Tibial nerve (tissue), 4 donors: ENCODE measurements around the gene PMAIP1. TPM values are rescaled to one million over a fixed set of nuclear protein-coding genes. Genes with fewer than 3 reads are reported as not detected.
"Not testable (repeated sequence)": the region's sequence is repeated elsewhere in the genome, so short reads cannot be mapped to it uniquely, and the experiment has no call there.

Experiments used
- DNase-seq, 2 donors: peaks; one replicate each; pipeline ENCODE4 v3.0.0-alpha.2; 2019; ENCODE audit warnings: low spot score in 2 of 2
- H3K27ac ChIP-seq, 4 donors: fragments of 200-600 bp; sonication (generic) in 3 of 4; one replicate each; pipeline ENCODE4 v1.5.1; 2017 to 2019; ENCODE audit warnings: mild to moderate bottlenecking in 1 of 4
- H3K27me3 ChIP-seq, 2 donors: fragments of 200-600 bp; sonication (generic) in 1 of 2; one replicate each; pipeline versions ENCODE4 v1.5.1 to v1.6.0; 2017 to 2019
- H3K36me3 ChIP-seq, 3 donors: fragments of 200-600 bp; sonication (generic); one replicate each; pipeline ENCODE4 v1.5.1; 2018 to 2019
- H3K4me1 ChIP-seq, 4 donors: fragments of 200-600 bp; sonication (generic) in 3 of 4; one replicate each; pipeline ENCODE4 v1.5.1; 2017 to 2019
- H3K4me3 ChIP-seq, 4 donors: fragments of 200-600 bp; sonication (generic) in 3 of 4; one replicate each; pipeline ENCODE4 v1.5.1; 2017 to 2019; ENCODE audit warnings: mild to moderate bottlenecking in 1 of 4, moderate library complexity in 1 of 4
- H3K9me3 ChIP-seq, 4 donors: fragments of 200-600 bp; sonication (generic) in 3 of 4; one replicate each; pipeline ENCODE4 v1.5.1; 2017 to 2019
- EP300 ChIP-seq, 2 donors: sonication (generic); formaldehyde crosslinking; IDR thresholded peaks; one replicate each; pipeline ENCODE4 v1.6.1; 2017; ENCODE audit warnings: antibody characterized with exemption in 2 of 2, mild to moderate bottlenecking in 1 of 2
- POLR2A ChIP-seq, 2 donors: fragments of 450-650 bp; IDR thresholded peaks; one replicate each; pipeline ENCODE4 v1.6.1; 2017; ENCODE audit warnings: antibody characterized with exemption in 2 of 2, mild to moderate bottlenecking in 2 of 2, moderate library complexity in 2 of 2
- WGBS, 2 donors: methylation state at CpG; one replicate each; pipeline ENCODE4 v1.1.5; 2018; 5-methylcytosine and 5-hydroxymethylcytosine counted together
- total RNA-seq, 4 donors: library from RNA; depleted of rRNA; stranded (reverse); fragments of >200 nt; gene quantifications; one replicate each; pipeline ENCODE4 v1.1.0, GENCODE V29; 2016
- TF ChIP-seq, protein P1 (sequence below), 5 experiments: fragments of 200-600 bp in 3 of 5; fragments of 450-650 bp in 2 of 5; sonication (generic) in 3 of 5; IDR thresholded peaks; one replicate each; pipeline ENCODE4 v1.5.1; 2016 to 2019; ENCODE audit warnings: antibody characterized with exemption in 5 of 5, mild to moderate bottlenecking in 3 of 5, moderate library complexity in 2 of 5

The PMAIP1 gene
- total RNA-seq, 4 donors from 2014 or later = 0.22 to 0.98 TPM; not detected in 2

DNA sequence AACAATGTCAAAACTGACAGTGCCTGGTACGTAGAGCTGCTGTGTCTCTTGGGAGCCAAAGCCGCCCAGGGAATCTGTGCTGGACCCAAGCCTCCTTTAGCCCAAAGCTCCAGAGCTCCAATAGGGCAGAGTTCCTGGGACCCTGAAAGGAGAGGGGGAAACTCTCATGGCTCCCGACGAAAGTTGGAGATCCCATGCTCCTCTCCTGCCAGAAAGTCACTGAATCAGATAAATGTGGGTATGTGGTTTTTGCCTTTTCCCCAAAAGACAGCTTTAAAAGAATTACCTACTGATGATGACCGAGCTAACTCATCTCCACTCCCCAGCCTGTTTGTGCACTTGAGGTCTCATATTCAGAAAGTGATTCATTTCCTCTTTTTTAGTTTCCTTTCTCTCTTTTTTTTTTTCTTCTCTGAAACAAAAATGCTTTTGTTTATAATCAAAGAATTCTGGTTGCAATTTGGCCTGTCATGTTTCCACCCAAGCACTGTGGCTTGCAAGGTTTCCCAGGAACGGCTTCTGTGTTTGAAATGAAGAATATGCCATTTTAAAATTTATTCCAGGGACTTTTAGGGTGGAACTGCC, 14.1 kb upstream of the PMAIP1 start:
- Histone ChIP-seq H3K4me1 (peaks cover 0 to 26% (median 7%) of the 10 kb centered on the region in 4 donors), H3K27ac (no peak overlapping the region), H3K9me3 (no peaks in the 10 kb centered on the region), H3K36me3 (no peaks in the 10 kb centered on the region), H3K27me3 (no peaks in the 10 kb centered on the region), H3K4me3 (no peak overlapping the region)
- TF ChIP-seq, protein P1, sequence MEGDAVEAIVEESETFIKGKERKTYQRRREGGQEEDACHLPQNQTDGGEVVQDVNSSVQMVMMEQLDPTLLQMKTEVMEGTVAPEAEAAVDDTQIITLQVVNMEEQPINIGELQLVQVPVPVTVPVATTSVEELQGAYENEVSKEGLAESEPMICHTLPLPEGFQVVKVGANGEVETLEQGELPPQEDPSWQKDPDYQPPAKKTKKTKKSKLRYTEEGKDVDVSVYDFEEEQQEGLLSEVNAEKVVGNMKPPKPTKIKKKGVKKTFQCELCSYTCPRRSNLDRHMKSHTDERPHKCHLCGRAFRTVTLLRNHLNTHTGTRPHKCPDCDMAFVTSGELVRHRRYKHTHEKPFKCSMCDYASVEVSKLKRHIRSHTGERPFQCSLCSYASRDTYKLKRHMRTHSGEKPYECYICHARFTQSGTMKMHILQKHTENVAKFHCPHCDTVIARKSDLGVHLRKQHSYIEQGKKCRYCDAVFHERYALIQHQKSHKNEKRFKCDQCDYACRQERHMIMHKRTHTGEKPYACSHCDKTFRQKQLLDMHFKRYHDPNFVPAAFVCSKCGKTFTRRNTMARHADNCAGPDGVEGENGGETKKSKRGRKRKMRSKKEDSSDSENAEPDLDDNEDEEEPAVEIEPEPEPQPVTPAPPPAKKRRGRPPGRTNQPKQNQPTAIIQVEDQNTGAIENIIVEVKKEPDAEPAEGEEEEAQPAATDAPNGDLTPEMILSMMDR (IDR thresholded peaks at IDR 0.05) = no peak
- no peak for TF ChIP-seq EP300 (IDR thresholded peaks at IDR 0.05)
- no peak for DNase-seq
- 32 to 35% methylated on average over 6 of the region's 6 CpGs for WGBS, 2 donors

- not testable (repeated sequence) for H3K4me3 ChIP-seq, H3K9me3 ChIP-seq, H3K27me3 ChIP-seq, H3K36me3 ChIP-seq, DNase-seq, H3K27ac ChIP-seq
- WGBS, 2 donors = 83 to 86% methylated on average over 3 of the region's 3 CpGs
- H3K4me1 ChIP-seq = peaks cover 0 to 26% (median 7%) of the 10 kb centered on the region in 4 donors
These were observed 13.4 kb upstream of the PMAIP1 start for GRCh38 chr18:59886399-59886798.

- Histone ChIP-seq H3K4me1 (no peaks in the 10 kb centered on the region), H3K27me3 (no peaks in the 10 kb centered on the region), H3K4me3 (no peak overlapping the region), H3K27ac (no peak overlapping the region), H3K36me3 (no peaks in the 10 kb centered on the region), H3K9me3 (no peaks in the 10 kb centered on the region)
- 88 to 93% methylated on average over 3 of the region's 3 CpGs for WGBS, 2 donors
- DNase-seq = no peak
- no peak for TF ChIP-seq POLR2A (IDR thresholded peaks at IDR 0.05)
These were observed 7.7 kb upstream of the PMAIP1 start for GRCh38 chr18:59892123-59892522.

- DNase-seq = no peak
- H3K4me3 ChIP-seq = no peak overlapping the region
- no peaks in the 10 kb centered on the region for H3K36me3 ChIP-seq
- no peak overlapping the region for H3K27ac ChIP-seq
- peaks cover 0 to 3% (median 0%) of the 10 kb centered on the region in 4 donors for H3K4me1 ChIP-seq
- WGBS, 2 donors = 88 to 91% methylated on average over 6 of the region's 6 CpGs
- no peaks in the 10 kb centered on the region for H3K27me3 ChIP-seq
- TF ChIP-seq, protein P1 (IDR thresholded peaks at IDR 0.05) = no peak
- no peak for TF ChIP-seq EP300 (IDR thresholded peaks at IDR 0.05)
- TF ChIP-seq POLR2A (IDR thresholded peaks at IDR 0.05) = no peak
- no peaks in the 10 kb centered on the region for H3K9me3 ChIP-seq
These were observed 5.8 kb upstream of the PMAIP1 start for GRCh38 chr18:59893971-59894370.

GRCh38 chr18:59897321-59897954, 2.4 kb upstream of the PMAIP1 start:
- Histone ChIP-seq H3K4me1 (peaks cover 0 to 20% (median 2%) of the 10 kb centered on the region in 4 donors), H3K27ac (no peak overlapping the region), H3K27me3 (peaks cover 0 to 12% of the 10 kb centered on the region in 2 donors), H3K36me3 (no peaks in the 10 kb centered on the region), H3K9me3 (no peaks in the 10 kb centered on the region), H3K4me3 (no peak overlapping the region)
- TF ChIP-seq EP300 (IDR thresholded peaks at IDR 0.05) (no peak), POLR2A (IDR thresholded peaks at IDR 0.05) (no peak)
- TF ChIP-seq, protein P1 (IDR thresholded peaks at IDR 0.05) = no peak
- no peak for DNase-seq
- WGBS, 2 donors = 58 to 65% methylated on average over 9 of the region's 9 CpGs

- H3K36me3 ChIP-seq = no peaks in the 10 kb centered on the region
- WGBS, 2 donors = 56% methylated on average over 4 of the region's 4 CpGs
- no peak overlapping the region for H3K4me3 ChIP-seq
- peaks cover 0 to 12% of the 10 kb centered on the region in 2 donors for H3K27me3 ChIP-seq
- DNase-seq = no peak
- H3K9me3 ChIP-seq = no peaks in the 10 kb centered on the region
- TF ChIP-seq POLR2A (IDR thresholded peaks at IDR 0.05) (no peak), EP300 (IDR thresholded peaks at IDR 0.05) (no peak)
- TF ChIP-seq, protein P1 (IDR thresholded peaks at IDR 0.05) = no peak
- H3K27ac ChIP-seq = no peak overlapping the region
- H3K4me1 ChIP-seq = peaks cover 0 to 20% (median 2%) of the 10 kb centered on the region in 4 donors
These were observed 1.7 kb upstream of the PMAIP1 start for GRCh38 chr18:59898093-59898492.
